Body of pancreas (tissue), 4 donors: ENCODE results near the gene LSM4.

Source experiments
- POLR2A ChIP-seq, 3 donors: fragments of 450-650 bp; IDR thresholded peaks; one replicate each; pipeline ENCODE4 v1.6.1; 2016; ENCODE audit warnings: antibody characterized with exemption in 3 of 3, mild to moderate bottlenecking in 2 of 3
- TF ChIP-seq, protein P1 (sequence below), 7 experiments: fragments of 450-650 bp in 4 of 7; fragments of 200-600 bp in 3 of 7; sonication (generic) in 3 of 7; IDR thresholded peaks; one replicate each; pipeline ENCODE4 v1.5.1; 2016 to 2019; ENCODE audit warnings: antibody characterized with exemption in 7 of 7

DNA sequence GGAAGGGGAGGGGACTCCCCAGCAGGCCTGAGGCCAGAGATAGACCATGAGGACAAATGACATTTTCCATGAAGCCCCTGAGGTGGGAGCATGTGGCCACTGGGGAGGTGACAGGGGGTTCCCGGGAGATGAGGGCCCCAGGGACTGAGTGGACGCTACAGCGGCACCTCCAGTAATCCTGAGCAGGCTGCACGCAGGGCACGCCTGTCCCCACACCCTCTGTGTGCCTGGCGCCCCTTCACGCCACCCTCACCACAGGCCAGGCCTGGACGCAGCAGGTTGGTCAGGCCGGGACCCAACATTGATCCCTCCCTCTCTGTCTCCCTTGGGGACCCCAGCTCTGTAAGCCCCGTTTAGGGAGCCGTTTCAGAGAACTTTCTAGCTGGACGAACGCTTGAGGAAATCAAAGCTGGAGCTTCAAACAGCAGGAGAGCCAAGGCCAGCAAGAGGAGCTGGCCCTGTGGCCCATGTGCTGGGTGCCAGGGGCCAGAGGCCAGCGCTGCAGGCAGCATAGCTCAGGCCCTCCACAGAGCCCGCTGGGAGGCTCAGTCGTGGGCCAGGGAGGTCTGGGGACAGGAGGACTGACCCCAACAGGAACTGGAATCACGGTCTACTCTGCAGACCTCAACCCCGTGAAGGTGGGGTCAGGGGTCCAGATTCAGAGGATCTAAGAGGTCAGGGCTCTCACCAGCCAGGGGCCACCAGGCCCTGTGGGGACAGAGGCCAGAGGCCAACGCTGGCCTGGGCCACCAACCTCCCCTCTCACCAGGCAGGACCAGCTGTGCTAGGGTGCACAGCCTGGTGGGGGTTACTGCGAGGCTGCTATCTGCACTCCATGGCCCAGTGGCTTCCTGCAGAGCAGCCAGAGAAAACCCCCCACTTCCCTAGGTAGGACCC, 14.6 kb downstream of the LSM4 start:
- no peak for TF ChIP-seq POLR2A (IDR thresholded peaks at IDR 0.05)
- TF ChIP-seq, protein P1, sequence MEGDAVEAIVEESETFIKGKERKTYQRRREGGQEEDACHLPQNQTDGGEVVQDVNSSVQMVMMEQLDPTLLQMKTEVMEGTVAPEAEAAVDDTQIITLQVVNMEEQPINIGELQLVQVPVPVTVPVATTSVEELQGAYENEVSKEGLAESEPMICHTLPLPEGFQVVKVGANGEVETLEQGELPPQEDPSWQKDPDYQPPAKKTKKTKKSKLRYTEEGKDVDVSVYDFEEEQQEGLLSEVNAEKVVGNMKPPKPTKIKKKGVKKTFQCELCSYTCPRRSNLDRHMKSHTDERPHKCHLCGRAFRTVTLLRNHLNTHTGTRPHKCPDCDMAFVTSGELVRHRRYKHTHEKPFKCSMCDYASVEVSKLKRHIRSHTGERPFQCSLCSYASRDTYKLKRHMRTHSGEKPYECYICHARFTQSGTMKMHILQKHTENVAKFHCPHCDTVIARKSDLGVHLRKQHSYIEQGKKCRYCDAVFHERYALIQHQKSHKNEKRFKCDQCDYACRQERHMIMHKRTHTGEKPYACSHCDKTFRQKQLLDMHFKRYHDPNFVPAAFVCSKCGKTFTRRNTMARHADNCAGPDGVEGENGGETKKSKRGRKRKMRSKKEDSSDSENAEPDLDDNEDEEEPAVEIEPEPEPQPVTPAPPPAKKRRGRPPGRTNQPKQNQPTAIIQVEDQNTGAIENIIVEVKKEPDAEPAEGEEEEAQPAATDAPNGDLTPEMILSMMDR (IDR thresholded peaks at IDR 0.05): no peak
